Mucosa of gallbladder (tissue), 1 donor: ENCODE data around the gene SHC4. TPM values are rescaled to one million over a fixed set of nuclear protein-coding genes. Genes with fewer than 3 reads are reported as not detected.
"Not testable (repeated sequence)": the region's sequence is repeated elsewhere in the genome, so short reads cannot be mapped to it uniquely, and the experiment has no call there.

Experiments
- DNase-seq: peaks from one replicate; pipeline ENCODE4 v3.0.0-alpha.2; 2020; ENCODE audit warnings: low spot score
- total RNA-seq: library from RNA; stranded (reverse); gene quantifications from one replicate; pipeline ENCODE4 v1.2.1, GENCODE V29; 2021
- donor health status: DM: no; HTN: no; CAD: no.

The SHC4 gene
- total RNA-seq, 1 donor from 2014 or later: 3.7 TPM

DNA sequence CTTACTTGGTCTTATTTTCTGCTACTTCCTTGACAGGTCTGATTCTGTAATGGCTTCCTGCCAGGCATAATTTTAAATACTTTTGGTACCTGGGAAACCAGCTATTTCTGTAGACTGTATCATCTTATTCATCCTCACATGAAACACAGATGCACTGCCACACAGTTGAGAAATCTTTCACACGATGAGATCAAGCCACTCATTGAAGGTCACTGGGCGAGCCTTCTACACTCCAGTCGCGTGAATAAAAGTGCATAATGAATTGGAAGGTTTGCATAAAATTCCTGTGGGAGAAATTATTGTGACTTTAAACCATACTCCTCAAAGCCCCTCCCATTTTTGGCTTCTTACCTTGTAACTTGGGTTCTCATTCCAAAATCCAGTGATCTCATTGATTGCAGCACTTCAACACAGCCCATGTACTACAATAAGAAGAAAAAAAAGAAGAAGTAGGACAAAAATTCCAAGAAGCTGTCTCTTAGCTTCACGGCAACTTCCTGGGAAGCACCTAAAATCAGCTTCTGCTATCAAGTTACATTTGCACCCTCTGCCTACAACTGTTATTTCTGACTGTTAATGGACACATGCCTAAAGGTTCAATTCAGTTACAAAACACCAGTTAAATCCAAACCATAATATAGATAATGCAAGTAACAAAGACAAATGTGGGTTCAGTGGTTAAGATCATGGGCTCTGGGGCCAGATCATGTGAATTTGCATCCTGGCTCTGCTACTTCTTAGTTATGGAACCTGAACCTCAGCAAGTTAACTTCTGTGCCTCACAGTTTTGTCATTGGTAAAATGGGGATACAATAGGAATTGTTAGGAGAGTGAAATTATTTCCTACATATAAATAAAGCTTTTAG lies 39.0 kb downstream of the SHC4 start:
- DNase-seq: no peak

- no peak for DNase-seq
Observed at GRCh38 chr15:48922046-48922445, 41.7 kb downstream of the SHC4 start.

DNA sequence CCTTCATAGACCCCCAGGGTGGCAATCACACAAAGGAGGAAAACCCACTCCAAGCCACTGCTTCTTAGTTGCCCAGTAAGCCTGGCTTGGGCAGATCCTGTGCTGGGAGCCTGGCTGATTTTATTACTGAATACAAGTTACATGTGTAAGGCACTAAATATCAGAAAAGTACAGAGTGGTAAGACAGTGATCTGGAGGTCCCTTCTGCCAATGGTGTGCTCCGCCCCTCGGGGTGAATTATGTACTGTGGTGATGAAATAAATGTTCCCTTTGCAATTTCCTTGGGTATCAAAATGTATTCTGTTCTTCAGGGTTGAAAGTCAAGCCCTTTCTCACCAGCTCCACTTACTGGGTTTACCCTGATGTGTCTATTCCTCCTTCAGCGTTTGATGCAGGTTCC lies 47.0 kb downstream of the SHC4 start:
- DNase-seq: no peak

- DNase-seq: no peak
Observed at GRCh38 chr15:48915861-48916260, 47.9 kb downstream of the SHC4 start.

GRCh38 chr15:48914717-48915116 lies 49.0 kb downstream of the SHC4 start:
- no peak for DNase-seq

DNA sequence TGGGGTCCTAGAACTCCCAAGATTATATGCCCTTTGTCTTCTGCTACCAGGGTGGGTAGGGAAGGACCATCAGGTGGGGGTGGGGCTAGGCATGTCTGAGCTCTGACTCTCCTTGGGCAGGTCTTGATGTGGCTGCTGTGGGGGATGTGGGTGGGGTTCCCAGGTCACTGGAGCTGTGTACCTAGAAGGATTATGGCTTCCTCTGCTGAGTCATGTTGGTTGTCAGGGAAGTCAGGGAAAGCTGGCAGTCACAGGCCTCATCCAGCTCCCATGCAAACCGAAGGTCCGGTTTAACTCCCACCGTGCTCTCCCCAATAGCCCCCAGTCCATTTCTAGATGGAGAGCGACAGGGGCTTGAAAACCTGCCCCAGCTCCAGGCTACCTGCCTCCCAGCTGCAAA lies 50.6 kb downstream of the SHC4 start:
- DNase-seq: no peak

- not testable (repeated sequence) for DNase-seq
Observed at GRCh38 chr15:48910554-48910953, 53.2 kb downstream of the SHC4 start.

GRCh38 chr15:48909313-48909712 lies 54.4 kb downstream of the SHC4 start:
- DNase-seq: not testable (repeated sequence)

- DNase-seq: no peak
Observed at GRCh38 chr15:48905847-48906246, 57.9 kb downstream of the SHC4 start.

GRCh38 chr15:48905216-48905615 lies 58.5 kb downstream of the SHC4 start:
- no peak for DNase-seq

- no peak for DNase-seq
Observed at GRCh38 chr15:48904758-48905157, 59.0 kb downstream of the SHC4 start.

- no peak for DNase-seq
Observed at GRCh38 chr15:48899793-48900192, 63.9 kb downstream of the SHC4 start.

DNA sequence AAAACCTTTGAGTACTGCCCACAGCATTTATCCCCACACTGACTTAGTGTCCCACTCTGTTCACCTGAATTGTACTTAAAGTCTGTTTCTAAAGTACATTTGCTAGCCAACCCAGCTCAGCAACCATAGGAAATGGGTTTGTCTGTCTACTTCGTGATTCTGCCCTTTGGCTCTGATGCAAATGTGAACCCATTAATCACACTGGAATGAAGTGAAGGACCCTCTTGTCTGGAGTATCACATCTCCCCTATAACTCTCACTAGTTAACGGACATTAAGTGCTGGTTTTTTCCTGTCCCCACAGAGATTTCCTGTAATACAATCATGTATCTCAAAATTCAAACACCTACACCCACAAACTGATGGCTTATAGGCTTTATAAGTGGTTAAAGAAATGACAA lies 65.3 kb downstream of the SHC4 start:
- no peak for DNase-seq

DNA sequence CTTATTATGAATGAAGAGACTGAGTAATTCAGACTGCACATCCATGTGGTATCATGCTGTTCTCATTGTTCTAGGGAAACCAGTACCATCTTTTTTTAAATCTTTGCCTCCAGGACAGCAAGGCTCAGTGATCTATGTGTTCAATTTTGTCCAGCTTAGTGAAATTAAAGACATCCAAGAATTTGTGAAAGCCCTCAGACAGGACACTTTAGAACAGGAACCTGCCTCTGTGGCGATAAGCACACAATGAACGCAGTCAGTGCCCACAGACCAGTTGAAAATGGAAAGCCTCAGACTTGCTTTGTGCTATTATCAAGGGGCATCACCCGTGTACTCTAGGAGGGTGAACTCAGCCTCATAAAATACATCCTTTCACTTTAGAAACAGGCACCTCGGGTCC lies 65.7 kb downstream of the SHC4 start:
- no peak for DNase-seq

GRCh38 chr15:48896869-48897814 lies 66.6 kb downstream of the SHC4 start:
- no peak for DNase-seq

- no peak for DNase-seq
Observed at GRCh38 chr15:48893311-48893710, 70.4 kb downstream of the SHC4 start.

DNA sequence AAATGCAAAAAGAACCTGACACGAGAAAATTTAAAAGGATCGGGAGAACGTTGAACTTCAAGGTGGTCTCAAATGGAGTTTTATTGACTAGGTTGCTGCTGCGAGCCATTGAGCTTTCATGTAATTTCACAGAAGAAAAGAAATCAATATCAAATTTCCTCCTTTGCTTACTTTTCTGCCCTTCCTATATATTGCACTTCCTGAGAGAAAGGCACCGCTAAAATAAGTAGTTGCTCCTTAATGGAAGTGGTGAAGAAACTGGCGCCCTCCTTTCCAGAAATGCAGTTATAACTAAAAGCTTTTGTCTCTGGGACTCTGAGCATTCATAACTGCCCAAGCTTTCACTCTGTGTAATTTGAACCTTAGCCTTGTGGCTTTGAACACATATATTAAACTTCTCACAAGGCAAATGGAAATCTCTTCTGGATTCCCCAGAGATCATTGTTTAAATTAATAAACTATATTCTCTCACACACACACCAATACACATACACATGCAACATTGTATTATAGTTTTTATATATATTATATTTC lies 72.4 kb downstream of the SHC4 start:
- no peak for DNase-seq

DNA sequence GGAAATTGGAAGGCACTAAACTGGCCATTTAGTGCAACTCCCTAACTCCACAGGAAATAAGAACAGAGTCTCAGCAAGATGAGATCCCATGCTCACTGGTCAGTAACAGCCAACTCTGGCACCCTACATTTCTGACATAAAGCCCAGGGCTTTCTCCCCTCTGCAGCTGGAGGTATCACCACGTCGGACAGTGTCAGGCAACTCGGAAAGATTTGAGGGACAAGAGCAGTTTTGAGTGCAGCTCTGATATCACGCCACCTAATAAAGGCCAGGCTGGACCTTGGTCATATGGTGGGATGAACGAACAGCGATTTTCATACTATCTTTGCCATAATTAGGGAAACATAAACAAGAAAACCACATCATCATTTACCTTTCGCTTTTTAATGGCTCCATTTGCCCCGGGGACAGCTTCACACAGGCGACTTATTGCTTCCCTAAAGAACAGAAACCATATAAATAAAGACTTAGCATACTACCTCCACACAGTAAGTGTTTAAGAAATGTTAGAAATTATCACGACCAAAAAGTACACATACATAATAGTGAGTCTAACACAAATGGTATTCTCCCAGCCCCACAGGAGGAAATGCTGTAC lies 73.2 kb downstream of the SHC4 start:
- no peak for DNase-seq

- DNase-seq: no peak
Observed at GRCh38 chr15:48889925-48890324, 73.8 kb downstream of the SHC4 start.

DNA sequence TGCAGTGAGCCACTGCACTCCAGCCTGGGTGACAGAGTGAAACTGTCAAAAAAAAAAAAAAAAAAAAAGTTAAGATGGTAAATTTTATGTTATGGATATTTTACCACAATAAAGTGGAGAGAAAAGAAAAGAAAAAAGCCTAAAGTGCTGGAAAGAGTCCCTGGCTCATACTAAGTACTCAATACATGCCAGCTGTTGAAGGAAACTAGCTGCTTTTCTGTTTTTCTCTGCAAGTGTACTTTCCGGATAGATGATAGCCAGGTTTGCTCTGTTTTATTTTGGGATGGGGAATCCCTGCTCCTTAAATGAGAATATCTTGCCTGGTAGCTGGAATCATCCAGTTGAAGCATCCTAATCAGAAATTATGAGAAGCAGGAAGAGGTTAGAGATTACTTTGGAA lies 74.9 kb downstream of the SHC4 start:
- no peak for DNase-seq

- no peak for DNase-seq
Observed at GRCh38 chr15:48888191-48888590, 75.5 kb downstream of the SHC4 start.

- no peak for DNase-seq
Observed at GRCh38 chr15:48887144-48887543, 76.6 kb downstream of the SHC4 start.
